MCF 10A (cell line): ENCODE measurements around the gene ADGRG2. TPM values are rescaled to one million over a fixed set of nuclear protein-coding genes. Genes with fewer than 3 reads are reported as not detected.

Source experiments
- BruUV-seq: library from RNA; stranded (reverse); fragments of 400-500 nt; replicated peaks from 2 replicates; lab custom pipeline; 2021; lab: Mats Ljungman, UMichigan
- CTCF ChIA-PET: fragments of 300-600 bp; sonication (Branson Sonifier 250); formaldehyde crosslinking; extraction: SDS; loops from one replicate; lab custom pipeline; 2021; ENCODE audit warnings: antibody characterized with exemption, inconsistent platforms; lab: Yijun Ruan, JAX
- POLR2A ChIA-PET: fragments of 300-600, 350-650 bp; sonication (Branson Sonifier 250); formaldehyde crosslinking; extraction: SDS; loops from one replicate; lab custom pipeline; 2020; ENCODE audit warnings: antibody characterized with exemption, inconsistent platforms; lab: Yijun Ruan, JAX
- DNase-seq: peaks from one replicate; pipeline ENCODE4 v3.0.0-alpha.2; 2018; ENCODE audit not compliant: unreplicated experiment
- H3K27ac Mint-ChIP-seq: one replicate; pipeline ENCODE4 v1.8.0; 2022; ENCODE audit warnings: mild to moderate bottlenecking, low read depth, mixed read lengths; ENCODE audit not compliant: unreplicated experiment
- H3K27me3 Mint-ChIP-seq: one replicate; pipeline ENCODE4 v1.8.0; 2022; ENCODE audit warnings: mixed read lengths; ENCODE audit not compliant: insufficient read depth, unreplicated experiment
- H3K36me3 Mint-ChIP-seq: one replicate; pipeline ENCODE4 v1.8.0; 2022; ENCODE audit warnings: mild to moderate bottlenecking, moderate library complexity, mixed read lengths; ENCODE audit not compliant: insufficient read depth, unreplicated experiment
- H3K4me1 Mint-ChIP-seq: one replicate; pipeline ENCODE4 v1.8.0; 2022; ENCODE audit warnings: mixed read lengths; ENCODE audit not compliant: insufficient read depth, unreplicated experiment
- H3K4me3 Mint-ChIP-seq: one replicate; pipeline ENCODE4 v1.8.0; 2022; ENCODE audit warnings: mild to moderate bottlenecking, moderate library complexity, mixed read lengths; ENCODE audit not compliant: unreplicated experiment
- H3K9me3 Mint-ChIP-seq: one replicate; pipeline ENCODE4 v1.8.0; 2022; ENCODE audit warnings: mixed read lengths; ENCODE audit not compliant: unreplicated experiment
- CTCF ChIP-seq: fragments of 200-600 bp; IDR thresholded peaks from one replicate; pipeline ENCODE4 v1.8.0; 2022; ENCODE audit warnings: antibody characterized with exemption, mild to moderate bottlenecking; ENCODE audit not compliant: unreplicated experiment
- intact Hi-C: fragments of 100-400 bp; cut with micrococcal nuclease; formaldehyde crosslinking; loops from 2 replicates; pipeline ENCODE4 v1.14.1; 2022
- total RNA-seq: library from RNA; stranded (reverse); gene quantifications from 2 replicates; pipeline ENCODE4 v1.2.3, GENCODE V29; 2022

The ADGRG2 gene
- total RNA-seq, 1 experiment from 2014 or later = 6.4 TPM

- BruUV-seq = no TSS peak
- no peaks in the 10 kb centered on the region for H3K27me3 Mint-ChIP-seq
These were observed 357 bp upstream of the ADGRG2 start for GRCh38 chrX:19122641-19123009.

GRCh38 chrX:19121466-19121865 lies 802 bp downstream of the ADGRG2 start:
- H3K36me3 Mint-ChIP-seq = no peaks in the 10 kb centered on the region
- TF ChIP-seq CTCF = no peak
- H3K27ac Mint-ChIP-seq = no peak overlapping the region
- CTCF ChIA-PET = interaction anchor here (0.6 kb wide), 1 partner anchor 173 kb away, joined by 4 read pairs; no protein-coding TSS in a partner anchor
- intact Hi-C loops = loop anchor here (10.0 kb wide), 1 partner anchor 103 kb away; no protein-coding TSS in a partner anchor
- no peaks in the 10 kb centered on the region for H3K4me1 Mint-ChIP-seq
- POLR2A ChIA-PET = no interaction called here
- DNase-seq = no peak
- H3K4me3 Mint-ChIP-seq = peak overlapping the region; percentile 11
- BruUV-seq = no TSS peak
- H3K27me3 Mint-ChIP-seq = no peaks in the 10 kb centered on the region
- no peaks in the 10 kb centered on the region for H3K9me3 Mint-ChIP-seq

More at GRCh38 chrX:19122641-19123009, 357 bp upstream of the ADGRG2 start:
- intact Hi-C loops = loop anchor here (10.0 kb wide), 1 partner anchor 102 kb away; no protein-coding TSS in a partner anchor
- no peak for TF ChIP-seq CTCF
- Mint-ChIP-seq H3K9me3 (no peaks in the 10 kb centered on the region), H3K27ac (no peak overlapping the region), H3K36me3 (no peaks in the 10 kb centered on the region), H3K4me1 (peaks cover 5% of the 10 kb centered on the region), H3K4me3 (peak overlapping the region; percentile 61)
- CTCF ChIA-PET = no interaction called here
- POLR2A ChIA-PET = no interaction called here
- no peak for DNase-seq

- H3K4me1 Mint-ChIP-seq = peaks cover 6% of the 10 kb centered on the region
- ChIA-PET POLR2A (interaction anchor here (1.0 kb wide), 1 partner anchor 19 kb away, joined by 3 read pairs; no protein-coding TSS in a partner anchor), CTCF (no interaction called here)
- no TSS peak for BruUV-seq
- no peaks in the 10 kb centered on the region for H3K36me3 Mint-ChIP-seq
- no peak for TF ChIP-seq CTCF
- no peak for DNase-seq
- H3K27me3 Mint-ChIP-seq = no peaks in the 10 kb centered on the region
- H3K9me3 Mint-ChIP-seq = peaks cover 30% of the 10 kb centered on the region
- intact Hi-C loops = no loop called here
- H3K27ac Mint-ChIP-seq = no peak overlapping the region
- no peak overlapping the region for H3K4me3 Mint-ChIP-seq
These were observed 11.6 kb downstream of the ADGRG2 start for GRCh38 chrX:19110642-19111041.

GRCh38 chrX:19107035-19107434 lies 15.2 kb downstream of the ADGRG2 start:
- ChIA-PET POLR2A (no interaction called here), CTCF (interaction anchor here (0.6 to 1.4 kb wide), 5 partner anchors 10 to 429 kb away, joined by 3 to 8 read pairs (median 4); no protein-coding TSS in a partner anchor)
- Mint-ChIP-seq H3K4me3 (no peak overlapping the region), H3K9me3 (peaks cover 37% of the 10 kb centered on the region), H3K36me3 (no peaks in the 10 kb centered on the region), H3K4me1 (peaks cover 6% of the 10 kb centered on the region), H3K27ac (no peak overlapping the region), H3K27me3 (no peaks in the 10 kb centered on the region)
- no peak for DNase-seq
- no TSS peak for BruUV-seq
- intact Hi-C loops = no loop called here
- no peak for TF ChIP-seq CTCF
